ENCODE measurements around the gene ADARB1. TPM values are rescaled to one million over a fixed set of nuclear protein-coding genes. Genes with fewer than 3 reads are reported as not detected.

ADARB1 gene
- total RNA-seq, 1 experiment from 2014 or later, result 15.8 TPM

- Mint-ChIP-seq H3K9me3 (no peaks in the 10 kb centered on the region), H3K27ac (no peak overlapping the region), H3K36me3 (ENCODE audit: insufficient read depth in 1 of 3, low read depth in 3 of 3) (no peaks in the 10 kb centered on the region), H3K4me1 (peaks cover 10 to 12% of the 10 kb centered on the region in 2 experiments), H3K27me3 (ENCODE audit: low read depth) (no peaks in the 10 kb centered on the region), H3K4me3 (no peak overlapping the region)
- Histone ChIP-seq H4K91ac (ENCODE audit: insufficient read length, low read depth, low read length) (no peak overlapping the region), H3K9ac (ENCODE audit: extremely low read depth, insufficient read length, low read length) (no peak overlapping the region), H2BK20ac (ENCODE audit: low read depth, low read length, poor library complexity, severe bottlenecking) (no peak overlapping the region), H3K79me1 (ENCODE audit: insufficient read depth, low read depth, low read length, poor library complexity, severe bottlenecking) (no peaks in the 10 kb centered on the region), H4K5ac (ENCODE audit: insufficient read length, low read depth, low read length) (no peak overlapping the region), H3K4me1 (ENCODE audit: insufficient read depth, low read length) (no peaks in the 10 kb centered on the region), H3T11ph (ENCODE audit: low read length) (no peak overlapping the region), H2BK12ac (ENCODE audit: insufficient read length, low read depth, low read length) (no peak overlapping the region), H3K56ac (ENCODE audit: insufficient read length, low read depth, low read length) (no peak overlapping the region), H3K14ac (ENCODE audit: insufficient read depth, low read length) (no peak overlapping the region), H3K27me3 (ENCODE audit: insufficient read depth, low read length) (no peaks in the 10 kb centered on the region), H4K20me1 (ENCODE audit: control insufficient read depth, insufficient read depth, insufficient read length) (no peaks in the 10 kb centered on the region), H2BK120ac (ENCODE audit: low read depth, low read length, poor library complexity, severe bottlenecking) (no peak overlapping the region), H2AK5ac (ENCODE audit: insufficient read length, low read length) (no peak overlapping the region), H4K8ac (replicated peaks; ENCODE audit: insufficient read length, low read depth, low read length) (no peak overlapping the region), H3K4me2 (ENCODE audit: insufficient read depth, insufficient read length, low read length) (no peak overlapping the region), H3K79me2 (ENCODE audit: insufficient read depth, low read length) (peaks cover 1% of the 10 kb centered on the region; the same call in 1 of the 2 replicates), H3K9me3 (ENCODE audit: control insufficient read depth, low read depth, low read length) (no peaks in the 10 kb centered on the region), H2BK5ac (ENCODE audit: insufficient read length, low read length) (no peak overlapping the region), H3K18ac (ENCODE audit: insufficient read length, low read depth, low read length) (no peak overlapping the region), H3K23me2 (ENCODE audit: insufficient read length, low read depth, low read length, poor library complexity, severe bottlenecking) (no peaks in the 10 kb centered on the region), H3K4ac (ENCODE audit: low read depth, low read length) (no peak overlapping the region), H3K27ac (ENCODE audit: insufficient read length, low read depth, low read length) (no peak overlapping the region), H2AFZ (ENCODE audit: low read length) (no peak overlapping the region), H3K23ac (ENCODE audit: insufficient read length, low read depth, low read length) (no peak overlapping the region), H2BK15ac (ENCODE audit: low read depth, low read length) (no peak overlapping the region)
- TF ChIP-seq CTCF (conservative IDR thresholded peaks at IDR 0.05), result no peak
- DNase-seq, result no peak
- no CpG with 5 or more reads among the region's 6 CpGs for WGBS (ENCODE audit: extremely low coverage, insufficient read length, low lambda C conversion rate)
These were observed 33.8 kb downstream of the ADARB1 start for GRCh38 chr21:45108034-45108790.
